MM.1S (cell line): ENCODE results near the gene ELOB.

Source experiments
- DNase-seq: peaks from one replicate; pipeline ENCODE4 v3.0.0-alpha.2; 2015
- H2AFZ ChIP-seq: fragments of 300-600 bp; sonication (generic); 2 replicates; pipeline ENCODE4 v1.6.0; 2016; ENCODE audit warnings: antibody characterized with exemption, low read length
- H3F3A ChIP-seq: fragments of 300-600 bp; sonication (generic); 2 replicates; pipeline ENCODE4 v1.6.1; 2016; ENCODE audit warnings: mild to moderate bottlenecking, antibody characterized with exemption, low read length, moderate library complexity, mixed read lengths; ENCODE audit not compliant: insufficient read depth
- H3K27ac ChIP-seq: fragments of 300-600 bp; sonication (generic); 2 replicates; pipeline ENCODE4 v1.5.1; 2016; ENCODE audit warnings: mild to moderate bottlenecking, low read length
- H3K27me3 ChIP-seq: fragments of 300-600 bp; sonication (generic); replicated peaks from 2 replicates; pipeline ENCODE4 v1.6.0; 2016; ENCODE audit warnings: low read length; ENCODE audit not compliant: insufficient read depth
- H3K36me3 ChIP-seq: fragments of 300-600 bp; sonication (generic); replicated peaks from 2 replicates; pipeline ENCODE4 v1.6.1; 2016; ENCODE audit warnings: mild to moderate bottlenecking, low read length, mixed read lengths; ENCODE audit not compliant: insufficient read depth
- H3K4me1 ChIP-seq: fragments of 300-600 bp; sonication (generic); 2 replicates; pipeline ENCODE4 v1.6.1; 2016; ENCODE audit warnings: low read length, mixed read lengths
- H3K4me2 ChIP-seq: fragments of 300-600 bp; sonication (generic); 2 replicates; pipeline ENCODE4 v1.6.0; 2016; ENCODE audit warnings: low read depth, low read length
- H3K4me3 ChIP-seq: fragments of 300-600 bp; sonication (generic); 2 replicates; pipeline ENCODE4 v1.5.1; 2016; ENCODE audit warnings: low read length, mixed read lengths
- H3K79me2 ChIP-seq: fragments of 300-600 bp; sonication (generic); 2 replicates; pipeline ENCODE4 v1.6.1; 2016; ENCODE audit warnings: mixed run types, low read length, mixed read lengths
- H3K9ac ChIP-seq: fragments of 300-600 bp; sonication (generic); 2 replicates; pipeline ENCODE4 v1.6.1; 2016; ENCODE audit warnings: low read length, mixed read lengths
- H3K9me2 ChIP-seq: fragments of 300-600 bp; sonication (generic); replicated peaks from 2 replicates; pipeline ENCODE4 v1.6.1; 2016; ENCODE audit warnings: mild to moderate bottlenecking, low read length, mixed read lengths; ENCODE audit not compliant: insufficient read depth
- H3K9me3 ChIP-seq: fragments of 300-600 bp; sonication (generic); replicated peaks from 2 replicates; pipeline ENCODE4 v1.6.1; 2016; ENCODE audit warnings: mild to moderate bottlenecking, low read length, mixed read lengths; ENCODE audit not compliant: insufficient read depth
- H4K20me1 ChIP-seq: fragments of 300-600 bp; sonication (generic); 2 replicates; pipeline ENCODE4 v1.6.1; 2016; ENCODE audit warnings: mild to moderate bottlenecking, low read length, moderate library complexity, mixed read lengths; ENCODE audit not compliant: insufficient read depth
- EZH2 ChIP-seq: fragments of 300-600 bp; sonication (generic); optimal IDR thresholded peaks from 2 replicates; pipeline ENCODE3; 2017; ENCODE audit warnings: low read depth, mild to moderate bottlenecking, antibody characterized with exemption, low read length, mixed read lengths
- EZH2phosphoT487 ChIP-seq: fragments of 300-600 bp; sonication (generic); IDR thresholded peaks from 2 replicates; pipeline ENCODE4 v1.6.1; 2018; ENCODE audit warnings: antibody characterized with exemption, low read length
- TF ChIP-seq, protein P1 (sequence below): fragments of 300-600 bp; sonication (generic); IDR thresholded peaks from 2 replicates; pipeline ENCODE4 v1.5.1; 2016; ENCODE audit warnings: antibody characterized with exemption, low read length, mixed read lengths

ELOB gene

DNA sequence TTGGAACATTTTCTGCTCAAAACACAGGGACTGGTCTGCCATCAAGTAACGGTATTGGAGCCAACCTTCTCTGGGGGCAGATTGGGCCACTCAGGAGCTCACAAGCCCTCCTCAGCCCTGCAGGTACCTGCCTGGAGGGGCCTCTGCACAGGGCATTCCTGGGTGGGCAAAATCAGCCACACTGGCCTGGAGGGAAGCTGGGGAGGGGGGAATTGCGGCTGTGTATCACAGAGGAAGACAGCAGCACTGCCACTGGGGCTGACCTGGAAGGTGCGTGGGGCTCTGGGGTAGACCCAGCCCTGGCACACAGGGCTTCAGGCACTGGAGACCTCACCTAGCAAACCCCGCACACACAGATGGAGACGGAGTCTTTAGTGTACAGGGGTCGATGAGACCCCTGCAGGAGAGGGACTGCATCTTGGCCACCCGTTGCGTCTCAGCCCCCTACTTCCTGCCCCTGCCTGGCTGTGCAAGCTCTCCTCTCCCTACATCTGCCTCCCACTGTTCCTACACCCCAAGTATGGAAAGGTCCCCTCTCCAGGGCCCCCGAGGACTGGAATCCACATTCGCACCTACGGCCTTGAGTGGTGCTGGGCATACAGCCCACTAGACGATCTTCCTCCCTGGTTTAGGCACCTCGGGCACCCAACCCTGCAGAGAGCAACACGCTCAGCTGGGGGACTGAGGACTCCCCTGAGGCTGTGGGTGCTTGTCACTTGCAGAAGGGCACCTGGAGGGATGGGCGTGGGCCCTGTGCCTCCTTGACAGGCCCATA lies 31.8 kb downstream of the ELOB start:
- no peaks in the 10 kb centered on the region for H3K4me1 ChIP-seq
- no peaks in the 10 kb centered on the region for H3F3A ChIP-seq
- no peaks in the 10 kb centered on the region for H3K9me2 ChIP-seq
- peaks cover 19% of the 10 kb centered on the region; the same call in 1 of the 2 replicates for H3K27me3 ChIP-seq
- DNase-seq: no peak
- H4K20me1 ChIP-seq: no peaks in the 10 kb centered on the region
- H2AFZ ChIP-seq: no peak overlapping the region
- H3K9me3 ChIP-seq: no peaks in the 10 kb centered on the region
- no peak overlapping the region for H3K9ac ChIP-seq
- H3K4me2 ChIP-seq: no peak overlapping the region
- no peaks in the 10 kb centered on the region for H3K79me2 ChIP-seq
- no peak overlapping the region for H3K4me3 ChIP-seq
- H3K27ac ChIP-seq: no peak overlapping the region
- no peaks in the 10 kb centered on the region for H3K36me3 ChIP-seq
- TF ChIP-seq, protein P1, sequence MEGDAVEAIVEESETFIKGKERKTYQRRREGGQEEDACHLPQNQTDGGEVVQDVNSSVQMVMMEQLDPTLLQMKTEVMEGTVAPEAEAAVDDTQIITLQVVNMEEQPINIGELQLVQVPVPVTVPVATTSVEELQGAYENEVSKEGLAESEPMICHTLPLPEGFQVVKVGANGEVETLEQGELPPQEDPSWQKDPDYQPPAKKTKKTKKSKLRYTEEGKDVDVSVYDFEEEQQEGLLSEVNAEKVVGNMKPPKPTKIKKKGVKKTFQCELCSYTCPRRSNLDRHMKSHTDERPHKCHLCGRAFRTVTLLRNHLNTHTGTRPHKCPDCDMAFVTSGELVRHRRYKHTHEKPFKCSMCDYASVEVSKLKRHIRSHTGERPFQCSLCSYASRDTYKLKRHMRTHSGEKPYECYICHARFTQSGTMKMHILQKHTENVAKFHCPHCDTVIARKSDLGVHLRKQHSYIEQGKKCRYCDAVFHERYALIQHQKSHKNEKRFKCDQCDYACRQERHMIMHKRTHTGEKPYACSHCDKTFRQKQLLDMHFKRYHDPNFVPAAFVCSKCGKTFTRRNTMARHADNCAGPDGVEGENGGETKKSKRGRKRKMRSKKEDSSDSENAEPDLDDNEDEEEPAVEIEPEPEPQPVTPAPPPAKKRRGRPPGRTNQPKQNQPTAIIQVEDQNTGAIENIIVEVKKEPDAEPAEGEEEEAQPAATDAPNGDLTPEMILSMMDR: no peak
- TF ChIP-seq EZH2phosphoT487 (no peak), EZH2 (no peak)

DNA sequence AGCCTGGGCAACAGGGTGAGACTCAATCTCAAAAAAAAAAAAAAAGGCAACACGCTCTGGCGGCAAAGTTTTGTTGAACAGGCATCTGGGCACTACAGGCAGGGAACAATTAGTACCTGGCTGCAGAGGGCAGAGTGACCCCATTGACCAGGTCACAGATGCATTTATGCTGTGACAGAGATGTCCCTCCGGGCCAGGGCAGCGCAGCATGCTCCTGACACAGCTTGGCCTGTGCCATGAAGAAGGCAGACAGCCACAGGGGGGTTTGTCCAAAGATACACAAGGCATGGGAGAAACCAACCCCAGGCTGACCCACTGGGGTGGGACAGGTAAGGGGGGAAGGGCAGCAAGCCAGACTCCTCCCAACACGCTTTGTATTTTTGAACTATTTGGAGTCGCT lies 32.4 kb downstream of the ELOB start:
- H4K20me1 ChIP-seq: no peaks in the 10 kb centered on the region
- no peaks in the 10 kb centered on the region for H3K4me1 ChIP-seq
- no peak overlapping the region for H3K4me3 ChIP-seq
- no peaks in the 10 kb centered on the region for H3K36me3 ChIP-seq
- DNase-seq: no peak
- H2AFZ ChIP-seq: no peak overlapping the region
- no peak overlapping the region for H3K9ac ChIP-seq
- H3K9me3 ChIP-seq: no peaks in the 10 kb centered on the region
- H3K4me2 ChIP-seq: no peak overlapping the region
- no peak for TF ChIP-seq EZH2phosphoT487
- TF ChIP-seq EZH2: no peak
- TF ChIP-seq, protein P1: no peak
- H3K79me2 ChIP-seq: no peaks in the 10 kb centered on the region
- H3F3A ChIP-seq: no peaks in the 10 kb centered on the region
- H3K27me3 ChIP-seq: peaks cover 19% of the 10 kb centered on the region; the same call in 1 of the 2 replicates
- no peak overlapping the region for H3K27ac ChIP-seq
- no peaks in the 10 kb centered on the region for H3K9me2 ChIP-seq

- H3K36me3 ChIP-seq: no peaks in the 10 kb centered on the region
- H3K4me2 ChIP-seq: no peak overlapping the region
- DNase-seq: no peak
- no peaks in the 10 kb centered on the region for H3K4me1 ChIP-seq
- H3K9me3 ChIP-seq: no peaks in the 10 kb centered on the region
- no peak overlapping the region for H3K4me3 ChIP-seq
- H4K20me1 ChIP-seq: no peaks in the 10 kb centered on the region
- H3K9ac ChIP-seq: no peak overlapping the region
- H3K27ac ChIP-seq: no peak overlapping the region
- no peak for TF ChIP-seq EZH2phosphoT487
- TF ChIP-seq, protein P1: no peak
- TF ChIP-seq EZH2: no peak
- no peaks in the 10 kb centered on the region for H3F3A ChIP-seq
- no peak overlapping the region for H2AFZ ChIP-seq
- no peaks in the 10 kb centered on the region for H3K9me2 ChIP-seq
- peaks cover 19% of the 10 kb centered on the region; the same call in 1 of the 2 replicates for H3K27me3 ChIP-seq
- H3K79me2 ChIP-seq: no peaks in the 10 kb centered on the region
Observed at GRCh38 chr16:2743007-2743810, 33.9 kb downstream of the ELOB start.
